SIG-M5 (cell line): ENCODE measurements around the gene BCL2L13.
"Not testable (repeated sequence)": the region's sequence is repeated elsewhere in the genome, so short reads cannot be mapped to it uniquely, and the experiment has no call there.

Experiments used
- DNase-seq: peaks from one replicate; lab custom pipeline; 2025; lab: John Stamatoyannopoulos, UW

The BCL2L13 gene

GRCh38 chr22:17695986-17696385 is 57.4 kb downstream of the BCL2L13 start:
- no peak for DNase-seq

GRCh38 chr22:17697196-17697595 is 58.6 kb downstream of the BCL2L13 start:
- not testable (repeated sequence) for DNase-seq

DNA sequence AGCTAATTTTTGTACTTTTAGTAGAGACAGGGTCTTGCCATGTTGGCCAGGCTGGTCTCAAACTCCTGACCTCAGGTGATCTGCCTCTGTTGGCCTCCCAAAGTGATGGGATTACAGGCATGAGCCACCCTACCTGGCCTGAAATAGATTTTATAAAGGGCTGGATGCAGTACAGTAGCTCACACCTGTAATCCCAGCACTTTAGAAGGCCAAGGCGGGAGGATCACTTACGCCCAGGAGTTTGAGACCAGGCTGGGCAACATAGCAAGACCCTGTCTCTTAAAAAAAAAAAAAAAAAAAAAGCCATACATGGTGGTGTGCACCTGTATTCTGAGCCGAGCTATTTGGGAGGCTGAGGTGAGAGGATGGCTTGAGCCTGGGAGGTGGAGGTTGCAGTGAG is 59.7 kb downstream of the BCL2L13 start:
- DNase-seq, result not testable (repeated sequence)

DNA sequence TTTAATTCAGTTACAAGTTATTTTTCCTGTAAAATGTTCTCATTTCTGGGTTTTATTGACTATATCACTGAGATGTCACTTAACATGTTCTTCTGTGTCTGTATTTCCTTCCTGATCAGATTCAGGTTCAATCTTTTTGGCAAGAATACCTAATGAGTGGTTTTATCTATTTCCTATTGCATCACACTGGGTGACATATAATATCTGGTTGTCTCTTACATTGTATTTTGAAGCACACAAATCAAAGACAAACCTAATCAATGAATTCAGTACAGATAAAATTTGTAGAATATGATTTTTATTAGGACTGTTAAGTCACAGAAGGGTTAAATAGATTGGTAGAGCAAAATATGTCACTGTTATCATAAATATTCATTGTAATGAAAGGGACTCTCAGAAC is 60.4 kb downstream of the BCL2L13 start:
- DNase-seq, result no peak

DNA sequence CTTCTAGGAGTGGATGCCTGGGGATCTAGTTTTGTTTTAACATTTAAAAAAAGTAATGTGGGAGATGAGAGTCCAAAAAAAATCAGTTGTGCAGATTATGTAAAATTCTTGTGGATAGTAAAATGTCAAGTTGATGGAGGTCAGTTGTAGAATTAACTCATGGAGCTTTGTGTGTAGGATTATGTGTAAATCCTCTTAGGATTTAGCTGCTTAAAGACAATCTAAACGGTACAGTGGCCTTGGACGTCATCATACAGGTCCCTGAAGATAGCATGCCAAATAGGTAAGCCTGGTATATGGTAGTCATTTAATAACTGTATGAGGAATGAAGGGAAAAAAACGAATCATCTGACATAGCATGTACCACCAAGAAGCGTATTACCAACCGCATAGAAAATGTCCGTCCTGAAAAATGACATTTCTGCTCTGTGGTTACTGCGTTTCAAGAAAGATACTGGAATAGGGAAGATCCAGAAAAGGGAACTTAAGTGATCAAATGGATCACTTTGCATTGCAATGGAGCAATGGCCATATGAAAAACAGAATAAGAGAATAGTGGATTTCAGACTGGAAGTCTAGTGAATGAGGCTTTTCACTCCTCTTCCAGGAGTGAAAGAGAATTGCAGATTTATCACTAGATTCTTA is 61.3 kb downstream of the BCL2L13 start:
- no peak for DNase-seq

- no peak for DNase-seq
Observed at GRCh38 chr22:17700778-17701177, 62.2 kb downstream of the BCL2L13 start.

- DNase-seq, result no peak
Observed at GRCh38 chr22:17703811-17704210, 65.3 kb downstream of the BCL2L13 start.

- DNase-seq, result no peak
Observed at GRCh38 chr22:17705546-17705945, 67.0 kb downstream of the BCL2L13 start.

GRCh38 chr22:17705951-17706900 is 67.7 kb downstream of the BCL2L13 start:
- DNase-seq, result peak; percentile 56

DNA sequence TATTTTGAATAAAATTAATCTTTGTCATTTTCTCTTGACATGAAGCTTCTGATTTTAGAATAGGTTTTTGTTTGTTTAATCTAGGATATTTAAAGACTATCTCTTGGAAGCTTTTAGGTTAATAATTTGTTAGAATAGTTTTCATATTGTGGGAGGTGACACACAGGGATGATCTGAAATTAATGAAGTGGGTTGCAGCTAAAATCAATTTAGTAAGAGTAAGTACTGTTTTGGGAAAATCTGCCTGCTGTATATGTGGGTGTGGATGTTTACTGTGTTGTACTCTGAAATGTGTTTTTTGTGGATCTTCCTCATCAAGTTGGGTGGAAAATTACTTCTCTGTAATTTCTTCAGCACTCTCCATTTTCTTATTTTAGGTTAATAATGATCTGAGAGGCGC is 68.4 kb downstream of the BCL2L13 start:
- no peak for DNase-seq

- no peak for DNase-seq
Observed at GRCh38 chr22:17707526-17707925, 69.0 kb downstream of the BCL2L13 start.

DNA sequence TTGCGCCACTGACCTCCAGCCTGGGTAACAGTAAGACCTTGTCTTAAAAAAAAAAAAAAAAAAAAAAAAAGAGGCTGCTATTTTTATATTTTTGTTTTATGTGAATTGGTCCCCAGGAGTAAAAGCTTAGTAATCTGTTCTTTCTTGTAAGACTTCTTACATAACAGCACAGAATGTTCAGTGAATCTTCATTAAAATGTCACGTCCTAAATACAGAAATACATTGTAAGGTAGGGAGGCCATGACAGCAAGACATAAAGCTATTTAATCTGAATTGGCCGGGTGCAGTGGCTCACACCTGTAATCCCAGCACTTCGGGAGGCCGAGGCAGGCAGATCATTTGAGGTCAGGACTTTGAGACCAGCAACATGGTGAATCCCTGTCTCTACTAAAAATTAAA is 71.5 kb downstream of the BCL2L13 start:
- DNase-seq, result no peak

DNA sequence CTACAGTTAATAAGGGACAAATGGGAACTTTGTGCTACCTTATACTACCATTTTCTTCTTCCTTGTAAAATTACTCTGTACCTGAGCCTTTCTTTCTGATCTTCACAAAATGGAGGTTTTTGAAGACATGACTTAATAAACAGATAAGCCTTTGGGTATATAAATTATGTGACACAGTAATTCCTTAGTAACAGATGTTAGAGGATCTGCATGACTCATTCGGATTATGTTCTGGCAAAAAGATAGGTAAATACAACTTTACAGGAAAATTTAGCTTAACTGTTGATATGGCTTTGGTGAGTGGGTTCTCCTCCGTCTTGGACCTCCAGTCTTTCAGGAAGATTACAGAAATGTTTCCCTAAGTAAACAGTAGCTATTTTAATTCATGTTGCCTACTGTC is 73.9 kb downstream of the BCL2L13 start:
- no peak for DNase-seq

DNA sequence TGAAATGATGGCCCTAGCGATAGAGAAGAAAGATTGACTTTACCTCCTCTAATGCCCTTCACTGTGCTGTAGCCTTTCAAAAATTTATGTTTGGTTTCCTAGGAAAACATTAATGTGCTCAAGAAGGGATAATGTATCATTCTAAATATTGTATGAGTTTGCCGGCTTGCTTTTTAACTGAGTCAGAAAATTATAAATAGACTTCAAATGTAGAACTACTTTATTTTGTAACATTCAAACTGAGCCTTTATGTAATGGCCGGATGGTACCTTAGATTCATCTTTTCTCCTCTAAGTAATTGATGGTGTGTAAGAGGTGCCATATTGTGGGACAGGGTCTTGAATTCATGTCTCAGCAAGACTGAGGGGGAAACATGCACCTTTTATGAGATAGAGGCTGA is 78.0 kb downstream of the BCL2L13 start:
- DNase-seq, result no peak

DNA sequence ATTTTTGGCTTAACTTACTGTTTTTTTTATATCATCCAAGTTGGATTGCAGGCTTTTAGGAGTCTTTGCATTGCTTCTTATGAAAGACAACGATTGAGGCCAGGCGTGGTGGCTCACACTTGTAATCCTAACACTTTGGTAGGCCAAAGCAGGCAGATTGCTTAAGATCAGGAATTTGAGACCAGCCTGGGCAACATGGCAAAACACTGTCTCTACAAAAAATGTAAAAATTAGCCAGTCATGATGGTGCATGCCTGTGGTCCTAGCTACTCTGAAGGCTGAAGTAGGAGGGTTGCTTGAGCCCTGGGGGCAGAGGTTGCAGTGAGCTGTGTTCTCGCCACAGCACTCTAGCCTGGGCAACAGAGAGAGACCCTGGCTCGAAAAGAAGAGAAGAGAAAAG is 79.2 kb downstream of the BCL2L13 start:
- DNase-seq, result no peak

- DNase-seq, result no peak
Observed at GRCh38 chr22:17719911-17720310, 81.4 kb downstream of the BCL2L13 start.

GRCh38 chr22:17724241-17724640 is 85.7 kb downstream of the BCL2L13 start:
- DNase-seq, result no peak

DNA sequence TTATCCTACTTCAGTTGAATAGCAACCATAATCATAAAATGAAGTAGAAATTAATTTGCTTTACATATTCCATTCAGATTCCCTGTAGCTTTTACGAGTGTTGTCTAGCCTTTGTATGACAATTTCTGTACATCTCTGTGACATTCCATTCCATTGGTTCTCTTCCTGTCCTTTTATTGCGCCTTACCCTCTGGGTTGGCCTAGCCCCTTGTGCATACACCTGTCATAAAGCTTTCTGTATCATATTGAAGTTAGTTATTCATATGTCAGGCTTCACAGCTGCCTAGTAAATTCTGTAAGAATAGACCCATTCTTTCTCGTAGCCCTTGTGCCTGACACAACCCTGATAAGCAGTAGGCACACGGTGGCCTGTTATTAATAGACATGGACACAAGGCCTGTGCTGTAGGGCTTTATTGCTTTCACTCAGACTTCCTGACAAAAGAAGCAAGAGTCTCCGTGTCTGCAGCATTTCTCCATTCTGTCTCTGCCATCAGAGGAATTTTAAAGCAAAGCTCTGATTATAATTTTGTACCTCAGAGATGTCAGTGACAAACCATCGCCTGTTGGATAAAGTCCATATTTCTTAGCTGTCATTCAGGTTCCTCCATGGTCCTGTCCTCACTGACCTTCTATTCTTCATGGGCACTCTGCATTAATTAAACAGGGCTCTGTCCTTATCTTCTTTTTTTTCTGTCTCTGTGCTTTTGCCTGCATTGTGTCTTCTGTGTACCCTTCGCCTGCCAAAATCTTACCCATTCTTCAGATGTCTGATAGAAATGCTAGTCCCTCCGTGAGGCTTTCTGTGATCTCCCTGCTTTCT is 86.3 kb downstream of the BCL2L13 start:
- no peak for DNase-seq

GRCh38 chr22:17725500-17725796 is 86.9 kb downstream of the BCL2L13 start:
- DNase-seq, result no peak

DNA sequence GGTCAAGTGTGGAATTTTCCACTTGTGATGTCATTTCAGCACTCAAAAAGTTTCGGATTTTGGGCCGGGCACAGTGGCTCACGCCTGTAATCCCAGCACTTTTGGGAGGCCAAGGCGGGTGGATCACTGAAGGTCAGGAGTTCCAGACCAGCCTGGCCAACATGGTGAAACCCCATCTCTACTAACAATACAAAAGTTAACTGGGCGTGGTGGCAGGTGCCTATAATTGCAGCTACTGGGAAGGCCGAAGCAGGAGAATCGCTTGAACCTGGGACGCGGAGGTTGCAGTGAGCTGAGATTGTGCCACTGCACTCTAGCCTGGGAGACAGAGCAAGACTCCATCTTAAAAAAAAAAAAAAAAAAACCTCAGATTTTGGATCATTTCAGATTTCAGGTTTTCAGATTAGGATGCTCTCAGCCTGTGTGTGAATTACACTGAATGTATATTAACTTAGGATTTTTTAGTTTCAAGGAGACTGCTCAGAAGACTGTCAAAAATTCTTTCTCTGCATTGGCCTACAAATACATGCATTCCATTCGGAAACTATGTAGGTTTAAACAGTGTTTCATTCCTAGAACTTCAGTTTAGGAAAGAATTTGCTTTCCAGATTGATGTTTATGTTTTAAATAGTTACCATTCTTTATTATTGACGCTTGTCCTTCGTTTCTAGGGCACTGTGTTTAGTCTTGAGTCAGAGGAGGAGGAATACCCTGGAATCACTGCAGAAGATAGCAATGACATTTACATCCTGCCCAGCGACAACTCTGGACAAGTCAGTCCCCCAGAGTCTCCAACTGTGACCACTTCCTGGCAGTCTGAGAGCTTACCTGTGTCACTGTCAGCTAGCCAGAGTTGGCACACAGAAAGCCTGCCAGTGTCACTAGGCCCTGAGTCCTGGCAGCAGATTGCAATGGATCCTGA is 87.7 kb downstream of the BCL2L13 start:
- DNase-seq, result no peak
